ENCODE measurements around the gene RAPGEF1. TPM values are rescaled to one million over a fixed set of nuclear protein-coding genes. Genes with fewer than 3 reads are reported as not detected.

RAPGEF1 gene
- total RNA-seq, 1 donor, result 33.7 TPM

DNA sequence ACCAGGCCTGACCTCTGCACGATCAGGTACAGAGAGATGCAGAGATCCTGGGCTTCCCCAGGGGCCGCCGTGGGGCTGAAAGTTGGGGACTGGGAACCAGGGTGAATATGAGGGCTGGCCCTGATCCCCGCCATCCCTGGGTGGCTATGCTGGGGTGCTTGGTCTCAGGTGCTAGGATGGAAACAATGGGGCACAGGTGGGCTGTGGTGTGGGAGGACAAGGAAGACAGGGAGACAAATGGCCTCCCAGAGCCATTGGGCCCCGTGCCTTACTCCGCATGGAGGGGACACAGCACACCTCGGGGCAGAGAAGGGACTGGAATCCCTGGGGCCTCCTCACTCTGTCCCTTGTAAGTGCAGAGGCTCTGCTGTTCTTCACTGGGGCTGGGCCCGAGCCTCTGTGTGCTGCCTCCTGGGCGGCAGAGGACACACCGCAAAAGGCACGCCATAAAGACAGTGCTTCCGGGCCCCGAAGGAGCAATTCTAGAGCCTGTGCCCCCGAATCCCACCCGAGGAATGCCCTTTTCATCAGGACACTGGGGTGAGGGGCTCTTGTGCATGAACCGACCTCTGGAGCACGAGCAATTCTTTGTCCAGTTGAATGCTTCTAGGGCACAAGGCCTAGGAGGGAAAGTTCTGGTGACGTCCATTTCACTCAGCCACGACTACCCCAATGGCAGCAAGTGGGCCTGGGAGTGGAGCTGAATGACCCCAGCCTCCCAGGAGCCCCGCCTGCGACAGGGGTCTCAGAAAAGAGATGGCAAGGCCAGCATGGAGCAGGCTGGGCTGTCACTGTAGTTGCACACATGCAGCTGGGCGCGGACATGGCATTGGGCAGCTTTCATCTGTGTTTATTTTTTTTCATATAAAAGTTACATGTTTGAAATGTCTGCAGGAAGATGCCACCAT is 163.7 kb downstream of the RAPGEF1 start:
- TF ChIP-seq, protein P1, sequence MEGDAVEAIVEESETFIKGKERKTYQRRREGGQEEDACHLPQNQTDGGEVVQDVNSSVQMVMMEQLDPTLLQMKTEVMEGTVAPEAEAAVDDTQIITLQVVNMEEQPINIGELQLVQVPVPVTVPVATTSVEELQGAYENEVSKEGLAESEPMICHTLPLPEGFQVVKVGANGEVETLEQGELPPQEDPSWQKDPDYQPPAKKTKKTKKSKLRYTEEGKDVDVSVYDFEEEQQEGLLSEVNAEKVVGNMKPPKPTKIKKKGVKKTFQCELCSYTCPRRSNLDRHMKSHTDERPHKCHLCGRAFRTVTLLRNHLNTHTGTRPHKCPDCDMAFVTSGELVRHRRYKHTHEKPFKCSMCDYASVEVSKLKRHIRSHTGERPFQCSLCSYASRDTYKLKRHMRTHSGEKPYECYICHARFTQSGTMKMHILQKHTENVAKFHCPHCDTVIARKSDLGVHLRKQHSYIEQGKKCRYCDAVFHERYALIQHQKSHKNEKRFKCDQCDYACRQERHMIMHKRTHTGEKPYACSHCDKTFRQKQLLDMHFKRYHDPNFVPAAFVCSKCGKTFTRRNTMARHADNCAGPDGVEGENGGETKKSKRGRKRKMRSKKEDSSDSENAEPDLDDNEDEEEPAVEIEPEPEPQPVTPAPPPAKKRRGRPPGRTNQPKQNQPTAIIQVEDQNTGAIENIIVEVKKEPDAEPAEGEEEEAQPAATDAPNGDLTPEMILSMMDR (IDR thresholded peaks at IDR 0.05; ENCODE audit: insufficient read depth, low read length), result no peak
- H3K4me3 ChIP-seq (ENCODE audit: low read depth, low read length), result no peak overlapping the region
- no peak for DNase-seq (ENCODE audit: low read depth)

DNA sequence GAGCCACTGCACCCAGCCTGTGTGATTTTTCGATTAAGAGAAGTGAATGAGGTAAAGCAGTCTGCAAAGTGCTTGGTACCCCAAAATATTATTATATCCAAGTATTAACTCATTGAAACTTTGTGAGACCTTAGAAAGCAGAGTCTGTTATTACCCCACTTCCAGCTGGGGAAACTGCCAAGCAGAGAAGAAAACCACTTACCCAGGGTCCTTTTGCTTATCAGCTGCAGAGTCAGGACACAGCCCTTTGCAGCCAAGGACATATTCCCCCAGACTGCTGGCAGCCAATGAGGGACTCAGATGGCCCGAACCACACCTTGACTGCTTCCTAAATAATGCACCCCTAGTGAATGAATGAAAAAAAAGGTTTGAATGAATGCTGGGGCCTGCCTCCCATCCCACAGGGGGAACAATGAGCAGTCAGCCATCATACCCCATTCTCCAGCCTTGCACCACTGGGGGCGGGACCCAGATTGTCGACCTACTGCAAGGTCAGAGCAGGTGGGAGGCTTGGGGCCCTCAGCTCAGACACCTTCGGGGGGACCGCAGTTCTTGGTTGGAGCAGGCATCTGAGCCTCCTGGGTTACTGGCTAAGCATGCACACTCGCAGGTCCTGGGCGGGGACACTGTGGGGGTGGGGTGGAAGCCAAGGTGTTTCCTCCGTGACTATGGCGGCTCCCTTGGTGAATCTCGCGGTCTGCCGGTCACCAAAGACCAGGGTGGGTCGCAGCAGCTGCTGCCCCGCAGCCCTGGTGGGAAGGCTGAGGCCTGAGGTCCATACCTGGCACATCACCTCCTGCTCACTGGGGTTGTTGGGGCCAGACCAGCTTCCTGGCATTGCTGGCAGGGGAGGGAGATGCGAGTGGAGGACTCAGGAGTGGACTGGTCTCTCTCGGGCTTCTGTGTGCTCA is 164.9 kb downstream of the RAPGEF1 start:
- DNase-seq (ENCODE audit: low read depth), result no peak
- TF ChIP-seq, protein P1 (IDR thresholded peaks at IDR 0.05; ENCODE audit: insufficient read depth, low read length), result no peak
- no peak overlapping the region for H3K4me3 ChIP-seq (ENCODE audit: low read depth, low read length)

DNA sequence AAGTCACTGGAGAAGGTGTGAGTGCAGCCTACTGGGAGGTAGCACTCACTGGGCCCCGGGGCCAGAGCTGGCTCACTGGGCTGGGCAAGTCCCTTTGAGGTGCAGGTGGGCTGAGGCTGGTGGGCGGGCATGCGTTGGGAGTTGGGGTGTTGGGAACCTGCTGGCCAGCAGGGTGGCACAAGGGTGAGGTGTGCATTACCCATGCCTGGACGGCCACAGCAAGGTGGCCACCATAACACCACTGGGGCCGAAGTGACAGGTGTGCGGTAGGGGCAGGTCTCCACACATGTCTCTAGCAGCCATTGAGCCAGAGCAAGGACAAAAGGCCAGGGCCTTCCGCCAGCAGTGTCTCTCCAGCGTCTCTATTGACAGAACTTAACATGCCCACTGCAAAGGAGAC is 172.0 kb downstream of the RAPGEF1 start:
- DNase-seq (ENCODE audit: low read depth), result no peak
- H3K4me3 ChIP-seq (ENCODE audit: low read depth, low read length), result no peak overlapping the region
- TF ChIP-seq, protein P1 (IDR thresholded peaks at IDR 0.05; ENCODE audit: insufficient read depth, low read length), result no peak

DNA sequence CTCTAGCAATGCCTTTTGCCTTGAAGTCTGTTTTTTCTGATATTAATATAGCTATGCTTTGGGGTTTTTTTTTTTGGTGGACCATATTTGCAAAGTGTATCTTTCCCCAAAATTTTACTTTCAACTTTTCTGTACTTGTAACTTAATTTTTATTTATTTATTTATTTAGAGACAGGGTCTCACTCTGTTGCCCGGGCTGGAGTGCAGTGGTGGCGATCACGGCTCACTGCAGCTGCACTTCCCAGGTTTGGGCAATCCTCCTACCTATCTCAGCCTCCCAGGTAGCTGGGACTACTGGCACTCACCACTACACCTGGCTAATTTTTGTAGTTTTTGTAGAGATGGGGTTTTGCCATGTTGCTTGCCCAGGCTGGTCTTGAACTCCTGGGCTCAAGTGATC is 173.7 kb downstream of the RAPGEF1 start:
- H3K4me3 ChIP-seq (ENCODE audit: low read depth, low read length), result no peak overlapping the region
- no peak for DNase-seq (ENCODE audit: low read depth)
- TF ChIP-seq, protein P1 (IDR thresholded peaks at IDR 0.05; ENCODE audit: insufficient read depth, low read length), result no peak

DNA sequence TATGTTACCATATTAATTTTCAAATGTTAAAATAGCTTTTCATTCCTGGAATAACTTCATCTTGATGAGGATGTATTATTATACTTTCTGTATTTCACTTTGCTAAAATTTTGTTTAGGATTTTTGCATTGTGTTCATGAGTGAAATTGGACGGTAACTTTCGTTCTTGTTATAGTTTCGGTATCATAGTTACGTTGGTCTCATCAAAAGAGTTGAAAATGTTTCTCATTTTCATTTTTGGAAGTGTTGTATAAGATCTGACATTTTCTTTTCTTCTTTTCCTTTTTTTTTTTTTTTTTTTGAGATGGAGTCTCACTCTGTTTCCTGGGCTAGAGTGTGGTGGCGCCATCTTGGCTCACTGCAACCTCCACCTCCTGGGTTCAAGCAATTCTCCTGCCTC is 174.5 kb downstream of the RAPGEF1 start:
- H3K4me3 ChIP-seq (ENCODE audit: low read depth, low read length), result no peak overlapping the region
- TF ChIP-seq, protein P1 (IDR thresholded peaks at IDR 0.05; ENCODE audit: insufficient read depth, low read length), result no peak
- DNase-seq (ENCODE audit: low read depth), result no peak

DNA sequence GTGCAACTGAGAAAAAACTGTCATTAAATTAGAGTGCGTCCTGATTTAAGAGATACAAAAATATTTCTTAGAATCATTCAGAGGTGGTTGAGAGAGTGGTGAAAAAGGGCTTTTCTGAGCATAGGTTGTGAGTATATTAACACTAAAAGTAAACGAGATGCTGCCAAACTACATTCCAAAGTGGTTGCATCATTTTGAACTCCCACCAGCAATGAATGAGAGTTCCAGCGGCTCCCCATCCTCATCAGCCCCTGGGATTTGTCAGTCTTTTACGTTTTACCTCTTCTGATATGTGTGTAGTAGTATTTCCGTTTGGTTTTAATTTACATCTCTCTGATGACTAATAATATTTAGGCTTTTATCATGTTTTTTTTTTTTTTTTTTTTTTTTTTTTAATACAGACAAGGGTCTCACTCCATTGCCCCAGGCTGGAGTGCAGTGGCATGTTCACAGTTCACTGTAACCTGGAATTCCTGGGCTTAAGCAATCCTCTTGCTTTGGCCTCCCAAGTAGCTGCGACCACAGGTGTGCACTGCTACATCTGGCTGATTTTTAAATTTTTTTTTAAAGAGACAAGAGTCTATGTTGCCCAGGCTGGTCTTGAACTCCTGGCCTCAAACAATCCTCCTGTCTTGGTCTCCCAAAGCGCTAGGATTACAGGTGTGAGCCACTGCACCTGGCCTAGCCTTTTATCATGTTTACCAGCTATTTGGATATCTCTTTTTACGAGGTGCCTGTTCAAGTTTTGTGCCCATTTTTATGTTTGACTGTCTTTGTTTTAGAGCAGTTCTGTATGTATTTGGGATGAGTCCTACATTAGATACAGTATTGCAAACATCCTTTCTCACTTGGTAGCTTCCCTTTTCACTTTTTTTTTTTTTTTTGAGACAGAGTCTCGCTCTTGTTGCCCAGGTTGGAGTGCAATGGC is 177.6 kb downstream of the RAPGEF1 start:
- peak; percentile 27 for DNase-seq (ENCODE audit: low read depth)

More for the DNA sequence above, 177.6 kb downstream of the RAPGEF1 start:
- TF ChIP-seq, protein P1 (IDR thresholded peaks at IDR 0.05; ENCODE audit: insufficient read depth, low read length), result no peak
- no peak overlapping the region for H3K4me3 ChIP-seq (ENCODE audit: low read depth, low read length)
